Thyroid gland (tissue), 4 donors: ENCODE measurements around the gene MTCL1. TPM values are rescaled to one million over a fixed set of nuclear protein-coding genes. Genes with fewer than 3 reads are reported as not detected.

ENCODE experiments used
- DNase-seq, 2 donors: peaks; one replicate each; pipeline ENCODE4 v3.0.0-alpha.2; 2019
- H3K27ac ChIP-seq, 3 donors: fragments of 200-600 bp; sonication (generic); 1 replicate in 2 of 3; 2 replicates in 1 of 3; pipeline ENCODE4 v1.5.1; 2016 to 2019; ENCODE audit warnings: mild to moderate bottlenecking in 1 of 3, moderate library complexity in 1 of 3
- H3K27me3 ChIP-seq: fragments of 200-600 bp; sonication (generic); one replicate; pipeline ENCODE4 v1.5.1; 2019
- H3K36me3 ChIP-seq, 2 donors: fragments of 200-600 bp; sonication (generic); one replicate each; pipeline ENCODE4 v1.5.1; 2016 to 2019
- H3K4me1 ChIP-seq, 2 donors: fragments of 200-600 bp; sonication (generic); one replicate each; pipeline ENCODE4 v1.5.1; 2017 to 2019
- H3K4me3 ChIP-seq, 3 donors: fragments of 200-600 bp; sonication (generic); replicated peaks in 1 of 3; 1 replicate in 2 of 3; 2 replicates in 1 of 3; pipeline ENCODE4 v1.5.1; 2016; ENCODE audit warnings: mild to moderate bottlenecking in 1 of 3
- H3K9me3 ChIP-seq: fragments of 200-600 bp; sonication (generic); one replicate; pipeline ENCODE4 v1.5.1; 2017
- POLR2A ChIP-seq, 2 donors: fragments of 450-650 bp; IDR thresholded peaks; one replicate each; pipeline ENCODE4 v1.6.1; 2017; ENCODE audit warnings: antibody characterized with exemption in 2 of 2, mild to moderate bottlenecking in 2 of 2, moderate library complexity in 1 of 2
- WGBS, 2 donors: methylation state at CpG; one replicate each; pipeline ENCODE4 v1.1.5; 2017; 5-methylcytosine and 5-hydroxymethylcytosine counted together
- intact Hi-C: fragments of 100-400 bp; cut with DNase I; formaldehyde crosslinking; loops from one replicate; pipeline ENCODE4 v1.15.1; 2023
- total RNA-seq, 4 donors: library from RNA; depleted of rRNA; stranded (reverse); fragments of >200 nt; gene quantifications; one replicate each; pipeline ENCODE4 v1.2.3, GENCODE V29; 2016
- TF ChIP-seq, protein P1 (sequence below), 6 experiments: fragments of 200-600 bp in 3 of 6; fragments of 450-650 bp in 3 of 6; sonication (generic) in 3 of 6; IDR thresholded peaks; one replicate each; pipeline ENCODE4 v1.5.1; 2016 to 2019; ENCODE audit warnings: antibody characterized with exemption in 6 of 6, mild to moderate bottlenecking in 2 of 6, inconsistent platforms in 1 of 6, moderate library complexity in 1 of 6

The MTCL1 gene
- total RNA-seq, 4 donors from 2014 or later = 2.0 to 3.2 (median 2.5) TPM

DNA sequence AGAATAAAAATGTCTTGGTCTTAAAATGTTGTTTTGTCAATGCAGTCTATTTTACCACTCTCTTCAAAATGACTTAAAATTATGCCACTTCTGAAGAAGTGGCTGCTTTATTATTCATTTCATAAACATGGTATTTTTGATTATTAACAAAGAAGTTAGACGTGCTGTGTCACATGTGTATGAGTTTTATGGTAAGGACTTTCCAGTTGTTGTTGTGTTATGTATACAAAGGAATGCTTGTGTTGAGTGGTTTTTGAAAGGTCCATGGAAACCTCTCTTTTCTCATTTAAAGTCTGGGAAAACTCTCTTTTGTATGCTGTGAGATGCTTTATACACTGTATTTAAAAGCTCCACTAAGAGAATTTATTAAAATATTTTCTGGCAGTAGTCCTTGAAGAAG, 116.2 kb downstream of the MTCL1 start:
- intact Hi-C loops = no loop called here
- Histone ChIP-seq H3K36me3 (no peaks in the 10 kb centered on the region), H3K27ac (no peak overlapping the region), H3K9me3 (no peaks in the 10 kb centered on the region), H3K27me3 (no peaks in the 10 kb centered on the region), H3K4me1 (no peaks in the 10 kb centered on the region), H3K4me3 (no peak overlapping the region)
- WGBS, 2 donors = 63 to 68% methylated on average over 1 of the region's 1 CpG
- DNase-seq = no peak
- TF ChIP-seq, protein P1, sequence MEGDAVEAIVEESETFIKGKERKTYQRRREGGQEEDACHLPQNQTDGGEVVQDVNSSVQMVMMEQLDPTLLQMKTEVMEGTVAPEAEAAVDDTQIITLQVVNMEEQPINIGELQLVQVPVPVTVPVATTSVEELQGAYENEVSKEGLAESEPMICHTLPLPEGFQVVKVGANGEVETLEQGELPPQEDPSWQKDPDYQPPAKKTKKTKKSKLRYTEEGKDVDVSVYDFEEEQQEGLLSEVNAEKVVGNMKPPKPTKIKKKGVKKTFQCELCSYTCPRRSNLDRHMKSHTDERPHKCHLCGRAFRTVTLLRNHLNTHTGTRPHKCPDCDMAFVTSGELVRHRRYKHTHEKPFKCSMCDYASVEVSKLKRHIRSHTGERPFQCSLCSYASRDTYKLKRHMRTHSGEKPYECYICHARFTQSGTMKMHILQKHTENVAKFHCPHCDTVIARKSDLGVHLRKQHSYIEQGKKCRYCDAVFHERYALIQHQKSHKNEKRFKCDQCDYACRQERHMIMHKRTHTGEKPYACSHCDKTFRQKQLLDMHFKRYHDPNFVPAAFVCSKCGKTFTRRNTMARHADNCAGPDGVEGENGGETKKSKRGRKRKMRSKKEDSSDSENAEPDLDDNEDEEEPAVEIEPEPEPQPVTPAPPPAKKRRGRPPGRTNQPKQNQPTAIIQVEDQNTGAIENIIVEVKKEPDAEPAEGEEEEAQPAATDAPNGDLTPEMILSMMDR (IDR thresholded peaks at IDR 0.05) = no peak
- no peak for TF ChIP-seq POLR2A (IDR thresholded peaks at IDR 0.05)

DNA sequence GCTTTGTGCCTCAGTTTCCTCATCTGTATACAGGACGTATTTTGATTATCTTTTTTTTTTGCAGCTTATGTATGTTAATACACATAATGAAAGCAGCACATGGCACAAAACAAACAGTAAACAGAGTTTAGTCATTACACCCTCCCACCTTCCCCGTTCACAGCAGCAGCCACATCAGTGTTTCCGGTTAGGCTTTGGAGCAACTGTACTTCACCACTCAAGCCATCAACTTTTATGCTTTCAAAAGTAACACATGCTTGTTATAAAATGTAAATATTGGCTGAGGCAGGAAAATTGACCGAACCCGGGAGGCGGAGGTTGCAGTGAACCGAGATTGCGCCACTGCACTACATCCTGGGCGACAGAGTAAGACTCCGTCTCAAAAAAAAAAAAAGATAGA, 117.3 kb downstream of the MTCL1 start:
- Histone ChIP-seq H3K4me3 (no peak overlapping the region), H3K9me3 (no peaks in the 10 kb centered on the region), H3K27me3 (no peaks in the 10 kb centered on the region), H3K27ac (no peak overlapping the region), H3K36me3 (no peaks in the 10 kb centered on the region), H3K4me1 (no peaks in the 10 kb centered on the region)
- TF ChIP-seq, protein P1 (IDR thresholded peaks at IDR 0.05) = no peak
- TF ChIP-seq POLR2A (IDR thresholded peaks at IDR 0.05) = no peak
- no peak for DNase-seq
- 94 to 97% methylated on average over 10 of the region's 10 CpGs for WGBS, 2 donors
- intact Hi-C loops = no loop called here

DNA sequence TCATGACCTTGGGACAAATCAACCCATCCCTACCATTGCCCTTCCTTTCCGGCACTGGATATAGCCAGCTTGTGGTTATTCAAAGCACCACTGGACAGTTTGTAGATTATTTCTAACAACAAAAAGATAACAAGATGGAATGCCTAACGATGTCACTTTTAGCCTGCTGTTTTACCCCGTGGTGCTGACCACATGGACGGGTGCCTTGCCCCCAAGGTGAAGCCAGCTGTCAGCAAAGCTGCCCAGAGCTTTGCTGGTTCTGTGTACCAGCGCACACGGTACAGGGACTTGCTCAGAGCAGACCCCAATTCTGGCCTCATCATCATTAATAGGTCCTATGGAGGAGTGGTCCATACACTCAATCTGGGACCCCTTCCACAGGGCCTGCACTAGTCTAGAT, 118.2 kb downstream of the MTCL1 start:
- Histone ChIP-seq H3K27me3 (no peaks in the 10 kb centered on the region), H3K4me3 (no peak overlapping the region), H3K9me3 (no peaks in the 10 kb centered on the region), H3K27ac (no peak overlapping the region), H3K36me3 (no peaks in the 10 kb centered on the region), H3K4me1 (no peaks in the 10 kb centered on the region)
- DNase-seq = no peak
- intact Hi-C loops = no loop called here
- no peak for TF ChIP-seq POLR2A (IDR thresholded peaks at IDR 0.05)
- TF ChIP-seq, protein P1 (IDR thresholded peaks at IDR 0.05) = no peak
- WGBS, 2 donors = 83 to 87% methylated on average over 6 of the region's 6 CpGs

DNA sequence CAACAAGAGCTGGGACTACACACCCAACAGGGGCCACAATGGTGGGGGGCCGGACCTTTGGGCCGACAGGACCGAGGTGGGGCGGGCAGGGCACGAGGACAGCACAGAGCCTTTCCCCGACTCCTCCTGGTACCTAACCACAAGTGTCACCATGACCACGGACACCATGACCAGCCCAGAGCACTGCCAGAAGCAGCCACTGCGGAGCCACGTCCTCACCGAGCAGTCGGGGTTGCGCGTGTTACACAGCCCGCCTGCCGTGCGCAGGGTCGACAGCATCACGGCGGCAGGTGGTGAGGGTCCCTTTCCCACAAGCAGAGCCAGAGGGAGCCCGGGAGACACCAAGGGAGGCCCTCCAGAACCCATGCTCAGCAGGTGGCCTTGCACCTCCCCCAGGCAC, 119.5 kb downstream of the MTCL1 start:
- no peaks in the 10 kb centered on the region for H3K27me3 ChIP-seq
- H3K27ac ChIP-seq = no peak overlapping the region
- no peaks in the 10 kb centered on the region for H3K4me1 ChIP-seq
- WGBS, 2 donors = 98 to 100% methylated on average over 1 to 17 of the region's 20 CpGs
- TF ChIP-seq POLR2A (IDR thresholded peaks at IDR 0.05) = no peak
- TF ChIP-seq, protein P1 (IDR thresholded peaks at IDR 0.05) = no peak
- no peaks in the 10 kb centered on the region for H3K9me3 ChIP-seq
- intact Hi-C loops = no loop called here
- no peak overlapping the region for H3K4me3 ChIP-seq
- H3K36me3 ChIP-seq = no peaks in the 10 kb centered on the region
- no peak for DNase-seq

DNA sequence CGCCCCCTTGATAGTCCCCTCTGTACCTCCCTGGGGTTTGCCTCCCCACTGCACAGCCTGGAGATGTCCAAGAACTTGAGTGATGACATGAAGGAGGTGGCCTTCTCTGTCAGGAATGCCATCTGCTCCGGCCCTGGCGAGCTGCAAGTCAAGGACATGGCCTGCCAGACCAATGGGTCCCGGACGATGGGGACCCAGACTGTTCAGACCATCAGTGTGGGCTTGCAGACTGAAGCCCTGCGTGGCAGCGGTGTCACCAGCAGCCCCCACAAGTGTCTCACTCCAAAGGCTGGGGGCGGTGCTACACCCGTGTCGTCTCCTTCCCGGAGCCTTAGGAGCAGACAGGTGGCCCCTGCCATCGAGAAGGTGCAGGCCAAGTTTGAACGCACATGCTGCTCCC, 119.9 kb downstream of the MTCL1 start:
- DNase-seq = no peak
- TF ChIP-seq, protein P1 (IDR thresholded peaks at IDR 0.05) = no peak
- TF ChIP-seq POLR2A (IDR thresholded peaks at IDR 0.05) = no peak
- Histone ChIP-seq H3K36me3 (no peaks in the 10 kb centered on the region), H3K27ac (no peak overlapping the region), H3K4me3 (no peak overlapping the region), H3K27me3 (no peaks in the 10 kb centered on the region), H3K9me3 (no peaks in the 10 kb centered on the region), H3K4me1 (no peaks in the 10 kb centered on the region)
- intact Hi-C loops = no loop called here
- WGBS, 2 donors = 91 to 98% methylated on average over 8 to 9 of the region's 13 CpGs
